Transverse colon (tissue), 4 donors: ENCODE data around the gene CLIP1.

Experiments
- CTCF ChIP-seq, 5 experiments: fragments of 200-600 bp in 3 of 5; fragments of 450-650 bp in 2 of 5; sonication (generic) in 3 of 5; IDR thresholded peaks; 1 replicate in 2 of 5; 2 replicates in 3 of 5; pipeline ENCODE4 v1.5.1; 2016 to 2017; ENCODE audit warnings: antibody characterized with exemption in 5 of 5, inconsistent platforms in 3 of 5, mild to moderate bottlenecking in 2 of 5, moderate library complexity in 1 of 5
- EP300 ChIP-seq: sonication (generic); formaldehyde crosslinking; IDR thresholded peaks from one replicate; pipeline ENCODE4 v1.6.1; 2017; ENCODE audit warnings: antibody characterized with exemption, low read depth
- POLR2A ChIP-seq: fragments of 450-650 bp; IDR thresholded peaks from one replicate; pipeline ENCODE4 v1.6.1; 2016; ENCODE audit warnings: antibody characterized with exemption, mild to moderate bottlenecking, moderate library complexity
- POLR2AphosphoS5 ChIP-seq, 3 donors: sonication (generic); formaldehyde crosslinking; IDR thresholded peaks; one replicate each; pipeline ENCODE4 v1.6.1; 2016; ENCODE audit warnings: antibody characterized with exemption in 3 of 3

GRCh38 chr12:122399254-122399591 lies 23.2 kb downstream of the CLIP1 start:
- no peak for TF ChIP-seq POLR2AphosphoS5 (IDR thresholded peaks at IDR 0.05)
- no peak for TF ChIP-seq CTCF (IDR thresholded peaks at IDR 0.05)
- TF ChIP-seq POLR2A: no peak
- no peak for TF ChIP-seq EP300
